ENCODE measurements around the gene CATSPERB.
"Not testable (repeated sequence)": the region's sequence is repeated elsewhere in the genome, so short reads cannot be mapped to it uniquely, and the experiment has no call there.

The CATSPERB gene

GRCh38 chr14:91731018-91731417, 868 bp downstream of the CATSPERB start:
- DNase-seq = no peak

DNA sequence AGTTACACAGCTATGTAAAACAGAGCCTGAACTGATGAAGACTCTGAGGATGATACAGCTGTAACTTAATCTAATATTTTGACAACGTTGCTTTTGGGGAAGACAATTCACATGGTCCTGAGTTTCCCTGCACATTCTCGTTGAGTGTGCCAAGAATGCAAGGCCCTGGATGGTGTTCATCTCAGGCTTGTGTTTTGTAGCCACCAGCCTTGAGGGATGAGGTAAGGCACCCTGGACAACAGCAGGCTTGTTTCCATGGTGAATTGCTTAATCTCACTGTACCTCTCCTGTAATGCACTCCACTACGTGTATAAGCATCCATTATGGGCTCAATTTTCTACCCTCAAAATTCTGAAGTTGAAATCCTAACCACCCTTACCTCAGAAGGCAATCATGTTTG, 2.1 kb downstream of the CATSPERB start:
- no peak for DNase-seq

DNA sequence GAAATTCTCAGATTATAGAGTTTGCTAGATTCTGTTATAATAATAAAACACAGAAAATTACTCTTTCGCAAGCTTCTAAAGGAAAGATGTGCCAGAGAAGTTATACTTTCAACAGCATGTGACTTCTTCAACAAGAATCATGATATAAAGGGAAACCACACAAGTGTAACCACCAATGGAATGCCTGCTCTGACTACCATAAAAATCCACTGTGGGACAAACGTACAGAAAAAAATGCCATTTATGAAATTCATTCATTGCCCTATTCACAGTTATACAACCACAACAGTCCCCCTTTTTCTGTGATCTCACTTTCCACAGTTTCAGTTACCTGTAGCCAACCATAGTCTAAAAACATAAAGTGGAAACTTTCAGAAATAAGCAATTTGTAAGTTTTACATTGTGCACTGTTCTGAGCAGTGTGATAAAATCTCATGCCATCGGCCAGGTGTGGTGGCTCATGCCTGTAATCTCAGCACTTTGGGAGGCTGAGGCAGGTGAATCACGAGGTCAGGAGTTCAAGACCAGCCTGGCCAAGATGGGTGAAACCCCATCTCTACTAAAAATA, 3.2 kb downstream of the CATSPERB start:
- no peak for DNase-seq

DNA sequence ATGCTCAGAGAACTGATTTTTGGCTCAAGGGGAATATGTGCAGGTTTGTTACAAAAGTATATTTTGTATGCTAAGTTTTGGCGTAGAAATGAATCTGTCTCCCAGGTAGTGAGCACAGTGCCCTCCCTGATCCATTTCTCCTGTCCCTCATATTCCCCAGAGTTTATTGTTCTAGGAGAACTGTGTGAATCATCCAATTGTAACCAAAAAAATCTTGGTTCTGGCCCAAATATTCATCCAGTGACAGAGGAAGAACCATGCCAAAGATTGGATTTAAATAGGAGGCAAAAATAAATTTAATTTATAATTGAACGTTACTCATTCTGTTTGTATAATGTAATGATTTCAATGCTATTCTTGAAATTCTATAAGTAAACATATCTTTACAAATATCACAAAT, 4.8 kb downstream of the CATSPERB start:
- DNase-seq = no peak

DNA sequence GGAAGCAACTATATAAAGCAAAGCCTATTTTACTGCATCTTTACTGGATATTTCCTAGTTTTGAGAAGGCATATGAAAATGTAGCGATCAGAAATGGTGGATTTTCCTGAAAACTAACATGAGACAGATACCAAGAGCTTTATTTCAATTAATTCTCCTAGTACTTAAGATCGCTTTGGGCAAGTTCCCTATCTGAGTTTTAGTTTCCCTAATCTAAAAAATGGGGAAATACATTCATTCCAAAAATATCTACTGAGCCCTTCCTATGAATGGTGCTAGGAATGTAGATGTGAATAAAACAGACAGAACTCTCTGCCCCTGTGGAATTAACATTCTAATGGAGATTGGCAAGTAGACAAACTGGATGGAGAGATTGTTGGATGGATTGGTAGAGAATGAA, 8.4 kb downstream of the CATSPERB start:
- no peak for DNase-seq

DNA sequence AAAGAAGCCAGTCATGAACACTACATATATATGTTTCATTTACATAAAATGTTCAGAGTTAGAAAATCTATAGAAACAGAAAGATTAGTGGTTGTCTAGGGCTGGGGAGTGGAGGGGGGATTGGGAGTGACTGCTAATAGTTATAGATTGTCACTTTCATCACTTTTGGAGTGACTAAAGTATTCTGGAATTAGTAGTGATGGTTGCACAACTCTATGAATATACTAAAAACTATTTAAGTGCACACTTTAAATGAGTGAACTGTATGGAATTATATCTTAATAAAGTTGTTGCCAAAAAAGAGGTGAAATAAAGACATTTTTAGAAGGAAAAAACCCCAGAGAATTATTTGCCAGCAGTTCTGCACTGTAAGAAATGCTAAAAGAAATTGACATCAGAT, 9.5 kb downstream of the CATSPERB start:
- no peak for DNase-seq

DNA sequence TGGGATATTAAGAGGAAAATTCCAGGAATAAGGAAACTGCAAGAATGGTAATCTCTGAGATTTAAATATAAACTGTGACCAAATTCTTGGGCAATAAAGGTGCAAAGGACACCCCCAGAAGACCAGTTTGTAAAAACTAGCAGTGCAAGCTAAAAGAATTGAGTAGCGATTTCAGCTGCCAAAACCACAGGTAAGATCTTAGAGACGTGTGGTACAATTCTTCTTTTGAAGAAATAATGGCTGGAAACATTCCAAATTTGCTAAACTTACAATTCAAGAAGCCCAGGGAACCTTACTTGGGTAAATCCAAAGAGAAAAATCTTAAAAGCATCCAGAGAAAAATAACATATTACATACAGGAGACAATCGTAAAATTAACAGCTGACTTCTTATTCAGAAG, 12.0 kb downstream of the CATSPERB start:
- no peak for DNase-seq

DNA sequence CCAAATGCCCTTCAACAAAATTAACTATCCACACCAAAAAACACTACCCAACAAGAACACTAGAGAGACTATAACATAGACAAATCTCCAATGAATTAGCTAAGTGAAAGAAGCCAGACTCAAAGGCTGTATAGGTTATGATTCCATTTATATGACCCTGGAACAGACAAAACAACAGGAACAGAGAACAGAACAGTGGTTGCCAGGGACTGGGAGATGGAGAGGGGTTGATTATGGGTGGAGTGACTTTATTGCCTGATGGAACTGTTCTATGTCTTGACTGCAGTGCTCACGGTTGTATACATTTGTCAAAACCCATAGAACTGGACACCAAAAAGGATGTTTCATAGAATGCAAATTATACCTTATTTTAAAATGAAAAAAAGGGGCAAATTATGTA, 14.9 kb downstream of the CATSPERB start:
- no peak for DNase-seq

GRCh38 chr14:91714805-91715204, 17.1 kb downstream of the CATSPERB start:
- DNase-seq = peak; percentile 25

DNA sequence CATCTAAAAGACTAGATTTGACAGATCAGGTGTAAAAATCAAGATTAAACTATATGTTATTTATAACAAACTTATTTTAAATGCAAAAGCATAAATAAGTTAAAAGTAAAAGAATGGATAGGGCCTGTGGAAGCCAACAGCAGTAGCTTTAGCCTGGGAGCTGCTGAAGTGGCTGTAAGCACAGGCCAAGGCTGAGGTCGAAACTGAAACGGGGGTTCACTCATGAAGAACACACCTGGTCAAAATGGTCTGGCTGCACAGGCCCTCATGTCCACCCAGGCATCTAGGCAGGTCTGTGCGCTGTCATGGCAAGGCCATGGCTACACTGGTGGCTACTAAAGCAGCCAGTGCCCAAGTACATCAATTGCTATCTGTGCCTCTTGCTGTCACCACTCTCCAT, 23.1 kb downstream of the CATSPERB start:
- DNase-seq = no peak

DNA sequence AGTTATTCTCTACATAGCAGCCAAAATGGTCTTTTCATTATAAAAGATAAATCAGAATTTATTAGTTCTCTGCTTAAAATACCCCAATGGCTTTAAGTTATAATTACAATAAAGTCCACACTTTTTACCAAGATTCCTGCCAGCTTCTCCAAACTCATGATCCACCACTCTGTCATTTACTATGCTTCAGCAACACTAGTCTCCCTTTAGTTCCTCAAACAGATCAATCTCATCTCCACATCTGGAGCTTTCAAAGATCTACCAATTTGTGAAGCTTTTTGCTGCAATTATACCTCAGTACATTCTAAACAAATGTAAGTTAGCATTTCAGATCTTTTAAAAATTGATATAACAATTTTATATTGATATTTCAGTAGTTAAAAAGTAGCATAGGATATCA, 24.9 kb downstream of the CATSPERB start:
- no peak for DNase-seq

DNA sequence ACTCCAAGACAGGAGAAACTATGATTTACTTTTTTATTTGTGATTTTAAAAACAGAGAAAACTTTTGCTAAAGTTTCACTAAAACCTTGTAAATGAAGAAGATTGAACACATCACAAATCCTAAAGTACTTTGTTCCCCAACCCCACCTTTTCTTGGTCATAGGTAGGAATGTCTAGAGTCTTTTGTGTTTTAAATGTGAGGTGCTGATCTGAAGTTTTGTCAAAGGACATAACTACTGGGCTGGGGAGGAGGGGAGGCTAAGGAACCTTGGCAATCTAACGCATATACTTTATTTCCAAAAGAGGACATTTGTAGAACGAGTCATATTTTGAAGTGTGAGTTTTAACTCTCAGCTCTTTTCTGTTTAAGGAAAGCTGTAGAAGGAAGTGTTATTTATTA, 37.2 kb downstream of the CATSPERB start:
- DNase-seq = no peak

DNA sequence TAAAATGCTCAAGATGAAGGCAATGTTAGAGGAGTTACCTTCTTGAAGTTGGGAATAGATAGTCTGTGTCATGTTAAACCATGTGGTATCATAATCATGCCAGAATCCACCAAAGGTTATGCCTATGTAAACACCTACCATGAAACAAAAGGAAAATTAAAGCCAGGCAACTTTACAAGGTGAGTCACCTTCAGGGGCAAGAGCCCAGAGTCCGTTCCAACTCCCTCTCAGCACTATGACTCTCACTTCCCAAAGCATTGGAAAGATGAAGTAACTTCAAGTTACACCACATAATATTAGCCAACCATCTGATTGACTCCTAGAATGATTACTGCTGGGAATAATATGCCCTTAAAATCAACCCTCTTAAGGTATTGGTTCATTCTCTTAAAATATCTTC, 38.5 kb downstream of the CATSPERB start:
- no peak for DNase-seq

GRCh38 chr14:91692075-91692474, 39.8 kb downstream of the CATSPERB start:
- DNase-seq = no peak

DNA sequence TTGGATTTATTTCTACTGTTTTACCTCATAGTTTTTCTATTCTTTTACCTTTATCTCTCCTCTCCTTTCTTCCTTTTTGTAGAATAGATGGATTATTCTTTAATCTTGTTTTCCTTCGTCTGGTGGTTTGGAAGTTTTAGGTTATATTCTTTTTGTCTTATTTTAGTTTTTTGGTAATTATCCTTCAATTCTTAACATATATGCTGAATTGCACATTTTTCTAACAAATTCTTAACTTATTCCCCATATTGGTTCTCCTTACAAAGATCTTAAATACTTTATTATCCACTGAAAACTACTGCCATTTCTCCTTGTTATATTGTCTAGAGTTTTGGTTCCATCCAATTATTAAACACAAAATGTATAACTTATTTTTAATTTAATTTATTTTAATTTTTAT, 42.3 kb downstream of the CATSPERB start:
- DNase-seq = no peak

GRCh38 chr14:91687436-91687835, 44.5 kb downstream of the CATSPERB start:
- DNase-seq = not testable (repeated sequence)

DNA sequence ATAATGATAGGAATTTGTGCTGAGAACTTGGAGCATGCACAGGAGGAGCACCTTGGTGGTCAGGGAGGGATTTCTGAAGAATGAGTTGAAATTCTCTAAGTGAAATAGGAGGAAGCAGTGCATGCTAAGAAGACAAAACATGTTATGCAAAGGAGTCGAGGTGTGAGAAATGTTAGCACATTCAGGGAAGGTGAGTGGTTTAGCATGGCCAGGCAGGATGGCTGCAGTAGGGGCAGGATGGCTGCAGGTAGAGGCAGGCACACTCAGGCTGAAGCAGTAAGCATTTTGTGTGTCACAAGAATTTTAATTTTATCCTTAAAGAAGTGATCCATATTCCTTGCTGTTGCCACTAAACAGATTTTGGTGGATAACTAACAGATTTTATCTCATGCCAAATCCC, 46.3 kb downstream of the CATSPERB start:
- DNase-seq = no peak

- DNase-seq = peak; percentile 8
Measured at GRCh38 chr14:91681893-91682563, 49.9 kb downstream of the CATSPERB start.

- DNase-seq = no peak
Measured at GRCh38 chr14:91681118-91681517, 50.8 kb downstream of the CATSPERB start.

DNA sequence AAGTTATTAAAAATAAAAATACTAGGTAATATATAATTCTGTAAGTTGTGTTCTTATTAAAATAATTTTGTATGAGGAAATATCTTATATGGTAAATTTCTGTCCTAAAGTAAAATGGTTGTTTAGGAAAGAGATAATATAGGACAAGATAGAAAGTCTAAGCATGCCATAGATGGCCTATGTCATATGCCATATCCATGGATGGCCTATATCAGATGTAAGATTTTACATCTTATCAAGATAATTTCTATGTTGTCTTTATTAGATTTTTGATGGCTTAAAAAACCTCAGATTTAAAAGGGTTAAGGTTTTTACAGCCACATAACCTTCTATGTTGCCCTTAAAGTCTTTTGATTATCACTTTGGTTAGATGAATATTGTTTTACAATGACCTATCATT, 52.6 kb downstream of the CATSPERB start:
- DNase-seq = no peak

DNA sequence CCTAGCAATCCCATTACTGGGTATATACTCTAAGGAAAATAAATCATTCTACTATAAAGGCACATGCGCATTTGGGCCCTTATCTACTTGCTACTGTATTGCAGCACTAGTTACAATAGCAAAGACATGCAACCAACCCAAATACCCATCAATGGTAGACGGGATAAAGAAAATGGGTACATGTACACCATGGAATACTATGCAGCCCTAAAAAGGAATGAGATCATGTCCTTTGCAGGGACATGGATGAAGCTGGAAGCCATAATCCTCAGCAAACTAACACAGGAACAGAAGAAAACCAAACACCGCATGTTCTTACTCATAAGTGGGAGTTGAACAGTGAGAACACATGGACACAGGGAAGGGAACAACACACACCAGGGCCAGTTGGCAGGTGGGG, 54.2 kb downstream of the CATSPERB start:
- not testable (repeated sequence) for DNase-seq

- DNase-seq = no peak
Measured at GRCh38 chr14:91674911-91675310, 57.0 kb downstream of the CATSPERB start.

- no peak for DNase-seq
Measured at GRCh38 chr14:91669867-91670266, 62.0 kb downstream of the CATSPERB start.

- DNase-seq = not testable (repeated sequence)
Measured at GRCh38 chr14:91667101-91667500, 64.8 kb downstream of the CATSPERB start.

GRCh38 chr14:91660790-91661189, 71.1 kb downstream of the CATSPERB start:
- no peak for DNase-seq

Measured in stimulated activated CD4-positive, alpha-beta T cell treated with anti-CD3 and anti-CD28 coated beads, Interleukin-1b, Interleukin-23, amount 100 ng/mL, for 48 hours (primary cell).